HepG2 (cell line): ENCODE data around the gene PLEKHN1. TPM values are rescaled to one million over a fixed set of nuclear protein-coding genes. Genes with fewer than 3 reads are reported as not detected.

Experiments
- ATAC-seq: fragments of 200-7000 bp; cut with Tn5 transposase; 3 replicates; pipeline ENCODE4 v1.9.1; 2020; ENCODE audit warnings: mild to moderate bottlenecking, moderate library complexity
- BruUV-seq: library from RNA; stranded (reverse); fragments of 400-500 nt; replicated peaks from 2 replicates; lab custom pipeline; 2021; lab: Mats Ljungman, UMichigan
- CTCF ChIA-PET: fragments of 300-600 bp; formaldehyde crosslinking; extraction: SDS; loops from one replicate; lab custom pipeline; 2021; ENCODE audit warnings: low total read pairs, inconsistent platforms, low intra/inter-chr PET ratio; lab: Yijun Ruan, JAX
- POLR2A ChIA-PET: fragments of 350-600 bp; sonication (Branson Sonifier 250); formaldehyde crosslinking; loops from one replicate; lab custom pipeline; 2020; ENCODE audit warnings: antibody characterized with exemption, inconsistent platforms; lab: Yijun Ruan, JAX
- DNase-seq: peaks from one replicate; pipeline ENCODE4 v3.0.0-alpha.2; 2015; ENCODE audit warnings: low spot score
- FAIRE-seq: peaks from 3 replicates; lab custom pipeline; 2011; peaks lifted over from hg19 to GRCh38; lab: Jason Lieb, UNC
- H2AFZ ChIP-seq: one replicate; pipeline ENCODE4 v1.6.1; 2011; ENCODE audit warnings: low read length, inconsistent platforms
- H3K27ac ChIP-seq: fragments of 300-600 bp; 3 replicates; pipeline ENCODE4 v1.8.0; 2011; ENCODE audit warnings: mixed run types, mild to moderate bottlenecking, mixed read lengths, low read length, inconsistent platforms; ENCODE audit not compliant: insufficient read depth; ENCODE audit errors: extremely low read length
- H3K27me3 ChIP-seq, 2 experiments: fragments of 200-600 bp in 1 of 2; 2 replicates in 1 of 2; 3 replicates in 1 of 2; pipeline versions ENCODE4 v1.6.0 to v1.8.0; 2011; ENCODE audit warnings: low read length in 2 of 2, mild to moderate bottlenecking in 2 of 2, moderate library complexity in 2 of 2, inconsistent platforms in 1 of 2; ENCODE audit not compliant: insufficient read depth in 2 of 2, control insufficient read depth in 1 of 2
- H3K36me3 ChIP-seq, 2 experiments: fragments of 200-600 bp in 1 of 2; replicated peaks in 1 of 2; 2 replicates in 1 of 2; 3 replicates in 1 of 2; pipeline versions ENCODE4 v1.5.1 to v1.8.0; 2011; ENCODE audit warnings: low read length in 2 of 2, inconsistent platforms in 1 of 2; ENCODE audit not compliant: insufficient read depth in 2 of 2, control insufficient read depth in 1 of 2
- H3K4me1 ChIP-seq: 2 replicates; pipeline ENCODE4 v1.5.1; 2012; ENCODE audit warnings: low read length, inconsistent platforms; ENCODE audit not compliant: insufficient read depth
- H3K4me2 ChIP-seq: 2 replicates; pipeline ENCODE4 v1.6.0; 2011; ENCODE audit warnings: low read depth, low read length, inconsistent platforms
- H3K4me3 ChIP-seq, 3 experiments: fragments of 200-600 bp in 1 of 3; sonication (generic), shearing (Covaris generic) in 1 of 3; replicated peaks in 1 of 3; 2 replicates each; pipeline ENCODE4 v1.5.1; 2011 to 2016; ENCODE audit warnings: low read length in 3 of 3, inconsistent platforms in 2 of 3, low read depth in 2 of 3, mild to moderate bottlenecking in 2 of 3, control low read depth in 1 of 3, mixed read lengths in 1 of 3; ENCODE audit not compliant: insufficient read depth in 1 of 3
- H3K79me2 ChIP-seq: one replicate; pipeline ENCODE4 v1.6.1; 2011; ENCODE audit warnings: low read length, inconsistent platforms; ENCODE audit not compliant: insufficient read depth
- H3K9ac ChIP-seq: 2 replicates; pipeline ENCODE4 v1.6.0; 2011; ENCODE audit warnings: mild to moderate bottlenecking, low read depth, low read length, inconsistent platforms; ENCODE audit not compliant: insufficient read depth
- H3K9me3 ChIP-seq: 2 replicates; pipeline ENCODE4 v1.5.1; 2012; ENCODE audit warnings: mild to moderate bottlenecking, low read length
- H4K20me1 ChIP-seq: 2 replicates; pipeline ENCODE4 v1.6.0; 2011; ENCODE audit warnings: inconsistent platforms, mild to moderate bottlenecking, low read length, moderate library complexity; ENCODE audit not compliant: insufficient read depth
- CHCHD3 ChIP-seq: sonication (generic); formaldehyde crosslinking; IDR thresholded peaks from 2 replicates; pipeline ENCODE4 v1.8.0; 2022; ENCODE audit warnings: mild to moderate bottlenecking, missing genetic modification reagents, moderate library complexity
- ERF ChIP-seq: IDR thresholded peaks from 2 replicates; pipeline ENCODE4 v1.6.1; 2018; ENCODE audit warnings: missing biosample characterization, missing genetic modification reagents
- EZH2 ChIP-seq: conservative IDR thresholded peaks from 2 replicates; pipeline ENCODE4 v1.6.1; 2012; ENCODE audit warnings: mild to moderate bottlenecking, low read depth, low read length, moderate library complexity
- NR2F6 ChIP-seq, 2 experiments: IDR thresholded peaks; 2 replicates each; pipeline ENCODE4 v1.6.1; 2016; ENCODE audit warnings: antibody characterized with exemption in 1 of 2, mild to moderate bottlenecking in 1 of 2
- SMAD1 ChIP-seq: sonication (generic); formaldehyde crosslinking; IDR thresholded peaks from 2 replicates; pipeline ENCODE4 v1.4.0; 2020; ENCODE audit warnings: missing genetic modification reagents, low read depth, mild to moderate bottlenecking, borderline replicate concordance
- SMARCE1 ChIP-seq: fragments of 450-650 bp; IDR thresholded peaks from 2 replicates; pipeline ENCODE4 v1.6.1; 2017; ENCODE audit warnings: borderline replicate concordance
- TP53 ChIP-seq: sonication (generic); formaldehyde crosslinking; conservative IDR thresholded peaks from 2 replicates; pipeline ENCODE4 v1.4.0; 2020; ENCODE audit warnings: missing genetic modification reagents
- ZBTB38 ChIP-seq: sonication (generic); formaldehyde crosslinking; IDR thresholded peaks from 2 replicates; pipeline ENCODE4 v1.5.1; 2020; ENCODE audit warnings: mild to moderate bottlenecking, missing genetic modification reagents
- ZNF10 ChIP-seq: sonication (generic); formaldehyde crosslinking; IDR thresholded peaks from 2 replicates; pipeline ENCODE4 v1.4.0; 2020; ENCODE audit warnings: mild to moderate bottlenecking, low read depth, missing genetic modification reagents, borderline replicate concordance
- ZNF326 ChIP-seq: sonication (generic); formaldehyde crosslinking; IDR thresholded peaks from 2 replicates; pipeline ENCODE4 v1.4.0; 2020; ENCODE audit warnings: missing genetic modification reagents, borderline replicate concordance
- ZNF33B ChIP-seq: sonication (generic); formaldehyde crosslinking; IDR thresholded peaks from 2 replicates; pipeline ENCODE4 v1.5.1; 2020; ENCODE audit warnings: mild to moderate bottlenecking, missing genetic modification reagents
- ZNF788 ChIP-seq: sonication (generic); formaldehyde crosslinking; IDR thresholded peaks from 2 replicates; pipeline ENCODE4 v1.5.0; 2020; ENCODE audit warnings: mild to moderate bottlenecking, missing genetic modification reagents, borderline replicate concordance
- ZSCAN25 ChIP-seq: sonication (generic); formaldehyde crosslinking; IDR thresholded peaks from 2 replicates; pipeline ENCODE4 v1.8.0; 2022; ENCODE audit warnings: mild to moderate bottlenecking, missing genetic modification reagents
- WGBS: methylation state at CpG from one replicate; pipeline ENCODE4 v1.1.6; 2017; ENCODE audit warnings: low lambda C conversion rate; 5-methylcytosine and 5-hydroxymethylcytosine counted together
- in situ Hi-C: cut with HindIII; loops from 2 replicates; pipeline ENCODE4 v1.10.0; 2017; ENCODE audit warnings: low pct_unique_long_range_greater_than_20kb; ENCODE audit not compliant: extremely low pct_ligation_motif_present
- intact Hi-C: fragments of 100-400 bp; cut with micrococcal nuclease; formaldehyde crosslinking; loops from one replicate; pipeline ENCODE4 v1.10.0; 2022; ENCODE audit not compliant: unreplicated experiment
- polyA plus RNA-seq, 8 experiments: library from polyadenylated mRNA; depleted of rRNA in 3 of 8; stranded (reverse) in 7 of 8; unstranded in 1 of 8; fragments of >200 nt; fragmentation: Illumina TruSeq in 4 of 8; extraction: Trizol in 4 of 8; gene quantifications; 2 replicates each; pipeline versions ENCODE4 v1.2.1 to v1.2.3, GENCODE V29; 2011 to 2016; ENCODE audit warnings: low read depth in 4 of 8, missing spikeins in 1 of 8, mixed read lengths in 1 of 8; ENCODE audit not compliant: insufficient read depth in 1 of 8
- total RNA-seq, 5 experiments: library from RNA; depleted of rRNA; stranded (reverse); fragments of >200 nt; fragmentation: Illumina TruSeq; extraction: Trizol; gene quantifications; 2 replicates each; pipeline ENCODE4 v1.2.3, GENCODE V29; 2016; ENCODE audit warnings: low read depth in 1 of 5
- TF ChIP-seq, protein P1 (sequence below): sonication (generic); formaldehyde crosslinking; IDR thresholded peaks from 2 replicates; pipeline ENCODE4; 2020; ENCODE audit warnings: missing genetic modification reagents, mild to moderate bottlenecking, borderline replicate concordance

PLEKHN1 gene
- total and polyA plus RNA-seq, 2 of the 13 experiments (the other 11 are each of a cell fraction or from before 2014, with no cell fraction given): 0.42 to 0.58 TPM

DNA sequence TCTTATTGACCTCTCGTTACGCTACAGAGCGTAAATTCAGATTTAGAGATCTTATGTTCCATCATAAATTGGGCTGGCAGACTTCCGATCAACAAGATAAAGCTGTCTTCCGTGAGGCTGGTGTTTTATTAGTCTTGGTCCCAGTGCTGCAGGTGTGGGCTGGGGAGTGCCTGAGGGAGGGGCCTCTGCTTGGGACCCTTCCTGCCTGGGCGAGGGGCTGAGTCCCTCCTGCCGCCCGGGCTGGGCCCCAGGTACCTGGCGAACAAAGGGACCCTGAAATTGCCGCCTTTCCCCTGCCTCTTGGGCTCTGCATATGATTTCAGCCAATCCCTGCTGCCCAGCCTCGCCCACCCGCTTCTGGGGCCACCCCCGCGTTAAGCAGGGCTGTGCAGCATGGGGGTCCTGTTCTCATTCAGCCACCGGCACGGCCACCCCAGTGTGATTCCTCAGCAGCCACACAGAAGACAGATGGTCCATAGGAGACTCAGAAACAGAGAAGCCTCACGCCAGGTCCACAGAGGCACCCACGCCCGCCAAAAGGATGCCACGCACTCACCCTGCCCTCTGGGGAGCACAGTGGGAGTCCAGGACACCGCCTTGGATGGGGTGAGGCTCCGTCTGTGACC, 48.7 kb upstream of the PLEKHN1 start (continued):
- TF ChIP-seq ZBTB38 (CRISPR knock-in tag): no peak
- TF ChIP-seq ZSCAN25 (CRISPR knock-in tag): no peak
- TF ChIP-seq ZNF10 (CRISPR knock-in tag): no peak
- TF ChIP-seq, all 625 proteins: peak for 0

GRCh38 chr1:918353-918752, 47.9 kb upstream of the PLEKHN1 start:
- H3K79me2 ChIP-seq: no peaks in the 10 kb centered on the region
- 0 out of 2 replicates have a peak, but pooled peaks have one; percentile 1 for TF ChIP-seq EZH2
- TF ChIP-seq ZNF788: no peak
- no peak for TF ChIP-seq ZNF326
- BruUV-seq: no TSS peak
- FAIRE-seq (no peak), DNase-seq (no peak), ATAC-seq (no peak)
- peaks cover 46% of the 10 kb centered on the region for H3K4me1 ChIP-seq
- no peak overlapping the region for H2AFZ ChIP-seq
- CTCF ChIA-PET: no interaction called here
- no peak overlapping the region for H3K9ac ChIP-seq
- no peak overlapping the region for H3K27ac ChIP-seq
- H3K27me3 ChIP-seq: peaks cover 51 to 97% of the 10 kb centered on the region in 2 experiments
- H3K9me3 ChIP-seq: no peaks in the 10 kb centered on the region
- no peak overlapping the region for H3K4me2 ChIP-seq
- H3K4me3 ChIP-seq: no peak overlapping the region
- intact Hi-C loops (no loop called here), in situ Hi-C loops (no loop called here)
- no CpG with 5 or more reads among the region's 15 CpGs for WGBS
- peaks cover 6% of the 10 kb centered on the region; the same call in 1 of the 2 replicates for H4K20me1 ChIP-seq
- POLR2A ChIA-PET: no interaction called here
- H3K36me3 ChIP-seq: no peaks in the 10 kb centered on the region

GRCh38 chr1:918843-919242, 47.4 kb upstream of the PLEKHN1 start:
- Histone ChIP-seq H3K27ac (no peak overlapping the region), H2AFZ (no peak overlapping the region), H3K36me3 (no peaks in the 10 kb centered on the region), H3K9me3 (no peaks in the 10 kb centered on the region), H3K27me3 (peaks cover 51 to 94% of the 10 kb centered on the region in 2 experiments), H3K4me1 (peaks cover 44% of the 10 kb centered on the region), H3K4me2 (no peak overlapping the region), H3K9ac (no peak overlapping the region), H4K20me1 (peaks cover 6% of the 10 kb centered on the region; the same call in 1 of the 2 replicates), H3K79me2 (no peaks in the 10 kb centered on the region), H3K4me3 (no peak overlapping the region)
- DNase-seq: no peak
- BruUV-seq: no TSS peak
- ATAC-seq: no peak
- in situ Hi-C loops (no loop called here), intact Hi-C loops (no loop called here)
- FAIRE-seq: no peak
- CTCF ChIA-PET: no interaction called here
- POLR2A ChIA-PET: no interaction called here
- no CpG with 5 or more reads among the region's 6 CpGs for WGBS
- TF ChIP-seq ZNF33B (CRISPR knock-in tag): no peak
- TF ChIP-seq, protein P1, sequence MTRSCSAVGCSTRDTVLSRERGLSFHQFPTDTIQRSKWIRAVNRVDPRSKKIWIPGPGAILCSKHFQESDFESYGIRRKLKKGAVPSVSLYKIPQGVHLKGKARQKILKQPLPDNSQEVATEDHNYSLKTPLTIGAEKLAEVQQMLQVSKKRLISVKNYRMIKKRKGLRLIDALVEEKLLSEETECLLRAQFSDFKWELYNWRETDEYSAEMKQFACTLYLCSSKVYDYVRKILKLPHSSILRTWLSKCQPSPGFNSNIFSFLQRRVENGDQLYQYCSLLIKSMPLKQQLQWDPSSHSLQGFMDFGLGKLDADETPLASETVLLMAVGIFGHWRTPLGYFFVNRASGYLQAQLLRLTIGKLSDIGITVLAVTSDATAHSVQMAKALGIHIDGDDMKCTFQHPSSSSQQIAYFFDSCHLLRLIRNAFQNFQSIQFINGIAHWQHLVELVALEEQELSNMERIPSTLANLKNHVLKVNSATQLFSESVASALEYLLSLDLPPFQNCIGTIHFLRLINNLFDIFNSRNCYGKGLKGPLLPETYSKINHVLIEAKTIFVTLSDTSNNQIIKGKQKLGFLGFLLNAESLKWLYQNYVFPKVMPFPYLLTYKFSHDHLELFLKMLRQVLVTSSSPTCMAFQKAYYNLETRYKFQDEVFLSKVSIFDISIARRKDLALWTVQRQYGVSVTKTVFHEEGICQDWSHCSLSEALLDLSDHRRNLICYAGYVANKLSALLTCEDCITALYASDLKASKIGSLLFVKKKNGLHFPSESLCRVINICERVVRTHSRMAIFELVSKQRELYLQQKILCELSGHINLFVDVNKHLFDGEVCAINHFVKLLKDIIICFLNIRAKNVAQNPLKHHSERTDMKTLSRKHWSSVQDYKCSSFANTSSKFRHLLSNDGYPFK (CRISPR knock-in tag): no peak
- no peak for TF ChIP-seq SMARCE1
- TF ChIP-seq CHCHD3 (CRISPR knock-in tag): no peak
- TF ChIP-seq ERF (CRISPR knock-in tag): no peak
- TF ChIP-seq TP53: no peak
- no peak for TF ChIP-seq SMAD1 (CRISPR knock-in tag)
- no peak for TF ChIP-seq NR2F6 (IDR thresholded peaks at IDR 0.05)
- TF ChIP-seq NR2F6 (CRISPR knock-in tag; IDR thresholded peaks at IDR 0.05): no peak
